ENCODE measurements around the gene ZNF536.
"Not testable (repeated sequence)": the region's sequence is repeated elsewhere in the genome, so short reads cannot be mapped to it uniquely, and the experiment has no call there.

Gene ZNF536

DNA sequence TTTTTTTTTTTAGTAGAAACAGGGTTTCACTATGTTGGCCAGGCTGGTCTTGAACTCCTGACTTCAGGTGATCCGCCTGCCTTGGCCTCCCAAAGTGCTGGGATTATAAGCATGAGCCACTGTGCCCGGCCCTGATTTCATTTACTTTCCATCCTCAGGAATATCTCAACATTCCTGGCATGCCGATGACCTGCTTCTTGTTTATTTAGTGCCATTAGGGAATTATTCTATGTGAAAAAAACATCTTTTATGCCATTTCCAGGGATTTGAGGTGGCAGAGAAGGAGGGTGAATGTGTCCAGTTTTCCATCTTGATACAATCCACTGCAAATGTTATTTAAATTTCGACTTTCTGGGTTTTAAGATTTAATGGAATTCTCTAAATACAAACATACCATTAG lies 45.0 kb downstream of the ZNF536 start:
- not testable (repeated sequence) for DNase-seq (ENCODE audit: low read depth in 2 of 2)

DNA sequence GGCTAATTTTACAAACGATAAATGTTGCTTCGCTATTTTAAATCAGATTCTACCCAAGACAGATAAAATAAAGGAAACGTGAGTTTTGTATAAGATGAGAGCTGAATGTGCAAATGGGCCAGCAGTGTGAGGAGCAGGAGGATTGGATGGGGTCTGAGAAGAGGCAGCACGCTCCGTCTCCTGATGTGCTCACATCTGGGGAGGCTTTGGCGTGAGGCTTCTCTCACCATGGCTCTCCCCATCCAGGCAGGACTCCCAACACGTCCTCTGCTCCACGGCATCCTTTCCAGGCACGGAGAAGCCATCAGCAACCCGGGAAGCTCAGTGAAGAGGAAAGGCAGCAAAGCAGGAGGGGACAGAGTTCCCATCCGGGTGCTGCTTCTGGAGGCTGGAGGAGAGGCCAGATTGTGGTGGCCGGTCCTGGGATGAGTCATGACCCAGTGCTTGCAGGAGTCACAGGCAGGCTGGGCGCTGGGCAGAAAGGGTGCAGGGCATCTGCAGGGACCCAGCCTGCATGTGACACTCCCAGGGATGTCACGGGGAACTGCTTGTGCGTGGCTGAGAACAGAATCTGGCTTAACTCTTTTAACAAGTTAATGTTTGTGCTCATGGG lies 47.5 kb downstream of the ZNF536 start:
- no peak for DNase-seq (ENCODE audit: low read depth in 2 of 2)

DNA sequence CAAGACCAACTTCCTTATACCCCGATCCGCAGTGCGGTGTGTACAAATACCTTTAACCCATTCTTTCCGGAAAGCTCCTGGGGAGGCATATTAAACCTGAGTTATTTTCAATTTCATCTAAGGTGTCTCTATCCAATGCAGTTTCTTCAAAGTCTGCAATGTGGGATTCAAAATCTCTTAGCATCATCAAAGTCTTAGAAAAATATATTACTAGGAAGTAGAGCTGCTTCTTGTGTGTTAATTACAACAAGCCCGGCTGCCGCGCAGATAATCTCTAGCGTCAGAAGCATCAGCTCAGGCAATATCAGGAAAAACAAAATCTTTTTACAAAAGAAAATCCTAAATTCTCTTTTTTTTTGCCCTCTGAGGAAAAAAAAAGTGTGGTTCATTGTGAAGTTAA lies 48.1 kb downstream of the ZNF536 start:
- no peak for DNase-seq (ENCODE audit: low read depth in 2 of 2)

DNA sequence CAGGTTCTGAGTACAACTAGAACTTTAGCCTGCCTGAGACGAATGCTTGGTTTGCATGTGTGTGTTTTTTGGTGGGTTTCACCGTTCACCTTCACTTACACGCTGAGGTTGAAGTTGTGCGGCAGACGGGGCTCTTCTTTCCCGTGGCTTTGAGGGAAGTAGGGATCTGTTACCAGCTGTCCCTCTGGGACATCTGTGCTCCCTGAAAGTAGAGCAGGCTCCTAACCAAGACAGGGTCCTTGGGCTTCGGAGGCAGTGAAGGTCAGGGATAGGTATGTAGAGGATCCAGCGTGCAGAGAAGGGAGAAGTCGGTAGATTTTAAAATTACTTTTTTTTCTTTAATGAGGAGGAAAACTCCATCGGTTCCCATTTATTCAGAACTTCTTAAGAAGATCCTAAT lies 48.7 kb downstream of the ZNF536 start:
- no peak for DNase-seq (ENCODE audit: low read depth in 2 of 2)

DNA sequence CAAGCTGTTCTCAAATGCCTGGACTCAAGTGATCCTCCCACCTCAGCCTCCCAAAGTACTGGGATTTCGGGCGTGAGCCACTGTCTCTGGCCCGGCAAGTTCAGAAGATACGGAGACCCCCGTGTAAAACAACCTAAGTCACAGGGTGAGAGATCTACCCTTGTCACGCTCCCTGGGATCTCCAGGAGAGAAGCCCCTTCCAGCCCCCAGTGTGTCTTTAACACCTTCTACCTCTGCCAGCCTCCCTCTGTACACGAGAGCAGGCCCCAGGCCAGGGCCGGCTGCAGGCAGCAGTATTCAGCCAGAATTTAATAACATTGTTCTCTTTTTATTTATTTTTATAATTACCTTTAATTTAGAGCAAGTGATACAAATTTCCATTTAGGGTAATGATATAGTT lies 49.4 kb downstream of the ZNF536 start:
- DNase-seq (ENCODE audit: low read depth in 2 of 2) = no peak

DNA sequence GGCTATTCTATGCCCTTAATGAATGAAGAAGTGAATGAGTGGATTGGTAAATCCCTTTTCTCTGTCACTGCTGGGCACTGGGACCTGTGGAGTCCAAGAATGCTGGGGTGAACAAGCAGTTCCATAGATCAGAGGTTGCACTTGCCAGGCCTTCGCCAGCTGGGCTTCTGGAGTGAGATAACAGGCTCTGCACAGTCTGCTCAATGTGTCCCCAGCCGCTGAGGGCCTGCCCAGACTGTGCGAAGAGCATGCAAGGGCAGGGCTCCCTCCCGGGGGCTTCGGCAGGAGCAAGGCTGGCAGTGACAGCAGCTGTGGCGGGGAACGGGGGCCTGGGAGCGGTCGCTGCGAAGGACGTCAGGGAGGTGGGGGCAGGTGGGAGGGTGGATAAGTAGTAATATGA lies 51.3 kb downstream of the ZNF536 start:
- DNase-seq (ENCODE audit: low read depth in 2 of 2) = no peak

DNA sequence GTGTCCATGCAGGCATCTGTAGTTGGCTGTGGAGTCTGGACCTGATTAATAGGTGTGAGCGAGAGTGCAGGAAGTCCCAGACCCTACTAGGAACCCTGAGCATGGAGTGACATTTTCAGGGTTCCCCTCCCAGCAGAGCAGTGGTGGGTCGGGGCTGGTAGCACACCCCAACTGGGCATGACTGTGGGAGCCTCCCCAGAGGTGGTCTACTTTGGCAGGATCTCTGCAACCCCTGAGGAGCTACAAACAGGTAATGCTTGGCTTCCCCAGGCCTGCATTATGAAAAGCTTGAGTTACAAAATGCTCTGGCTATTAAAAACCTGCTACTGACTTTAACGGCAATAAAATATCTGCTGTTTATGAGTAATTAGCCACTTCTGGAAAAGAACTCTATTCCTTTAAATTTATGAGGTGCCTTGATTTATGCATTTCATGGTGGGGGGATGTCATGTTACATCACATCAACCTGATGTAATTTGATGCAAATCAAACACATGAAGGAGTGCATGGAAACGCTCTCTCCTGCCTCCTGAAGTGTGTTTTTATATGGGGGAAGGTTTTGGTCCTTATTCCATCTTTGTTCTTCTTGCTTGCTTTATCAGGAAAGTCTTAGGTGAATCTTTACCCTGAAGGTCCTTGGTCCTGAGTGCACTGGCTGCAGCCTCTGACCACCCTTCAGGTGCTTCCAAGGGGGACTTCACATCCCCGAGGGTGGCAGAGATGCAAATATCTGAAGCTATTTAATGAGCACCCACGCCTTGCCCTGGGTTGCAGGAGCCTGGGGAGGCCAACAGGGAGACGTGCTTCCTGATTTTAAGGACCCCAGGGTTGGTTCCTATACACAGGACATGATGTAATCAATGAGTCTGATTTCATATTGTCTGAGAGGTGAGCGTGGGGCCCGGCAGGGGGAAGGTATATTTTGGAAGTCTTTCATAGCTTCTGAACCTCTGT lies 54.0 kb downstream of the ZNF536 start:
- no peak for DNase-seq (ENCODE audit: low read depth in 2 of 2)

DNA sequence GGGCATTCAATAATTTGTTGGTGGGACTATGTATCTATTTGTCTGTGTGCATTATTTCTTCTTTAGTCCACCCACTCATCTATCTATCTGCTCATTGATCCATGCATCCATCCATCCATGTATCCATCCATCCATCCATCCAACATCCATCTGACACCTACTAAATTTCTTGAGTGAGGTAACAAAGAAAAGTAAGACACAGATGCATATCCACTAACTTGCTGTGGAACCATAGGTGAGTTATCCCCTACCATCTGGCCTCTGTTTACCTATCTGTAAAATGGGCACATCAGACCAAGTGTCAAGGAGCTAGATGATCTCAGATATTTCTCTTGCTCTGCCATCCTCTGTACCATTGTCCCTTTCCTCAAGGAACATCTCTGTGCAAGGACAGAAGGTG lies 54.7 kb downstream of the ZNF536 start:
- DNase-seq (ENCODE audit: low read depth in 2 of 2) = no peak

DNA sequence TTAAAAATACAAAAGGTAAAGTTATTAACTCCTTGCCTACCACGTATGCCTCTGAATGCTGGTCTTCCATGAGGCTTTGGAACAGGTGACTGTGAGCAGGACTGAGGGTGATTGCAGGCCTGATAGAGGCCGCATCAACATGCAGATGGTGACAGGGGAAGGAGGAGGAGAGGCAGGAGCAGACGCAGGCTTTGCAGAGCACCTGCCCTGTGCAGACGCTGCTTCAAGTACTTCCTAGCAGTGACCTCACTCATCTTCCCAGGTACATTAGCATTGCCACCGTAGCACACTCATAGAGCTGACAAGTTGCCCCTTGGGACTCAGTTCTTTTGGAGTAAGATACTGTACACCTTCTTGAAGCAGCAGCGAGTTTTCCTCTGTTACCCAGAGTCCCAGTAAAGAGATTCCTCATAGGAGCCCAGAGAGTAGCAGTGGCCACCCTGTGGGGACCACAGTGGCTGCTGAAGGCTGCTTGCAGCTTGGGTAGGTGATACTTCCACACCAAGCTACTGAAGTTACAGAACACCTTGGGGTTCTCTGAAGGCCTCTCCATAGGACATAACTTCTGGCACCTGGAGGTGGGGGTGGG lies 56.0 kb downstream of the ZNF536 start:
- DNase-seq (ENCODE audit: low read depth in 2 of 2) = no peak

DNA sequence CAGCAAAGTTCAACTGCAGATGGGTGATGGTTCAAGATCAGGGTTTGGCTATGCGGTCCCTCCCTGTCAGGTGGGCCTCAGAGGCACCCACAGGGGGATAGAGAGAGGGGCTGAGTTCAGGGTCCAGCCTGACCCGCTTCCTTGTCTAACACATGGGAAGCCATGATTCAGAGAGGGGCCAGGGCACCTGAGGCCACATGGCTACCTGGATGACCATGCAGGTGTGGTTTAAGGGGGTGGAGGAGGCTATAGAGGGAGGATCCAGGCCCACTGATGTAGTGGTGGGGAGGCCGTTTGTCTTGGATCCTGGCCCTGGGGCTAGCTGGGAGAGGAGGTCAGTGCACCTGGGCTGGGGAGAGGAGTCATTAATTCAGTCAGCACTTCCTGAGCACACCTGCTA lies 56.7 kb downstream of the ZNF536 start:
- DNase-seq (ENCODE audit: low read depth in 2 of 2) = no peak

DNA sequence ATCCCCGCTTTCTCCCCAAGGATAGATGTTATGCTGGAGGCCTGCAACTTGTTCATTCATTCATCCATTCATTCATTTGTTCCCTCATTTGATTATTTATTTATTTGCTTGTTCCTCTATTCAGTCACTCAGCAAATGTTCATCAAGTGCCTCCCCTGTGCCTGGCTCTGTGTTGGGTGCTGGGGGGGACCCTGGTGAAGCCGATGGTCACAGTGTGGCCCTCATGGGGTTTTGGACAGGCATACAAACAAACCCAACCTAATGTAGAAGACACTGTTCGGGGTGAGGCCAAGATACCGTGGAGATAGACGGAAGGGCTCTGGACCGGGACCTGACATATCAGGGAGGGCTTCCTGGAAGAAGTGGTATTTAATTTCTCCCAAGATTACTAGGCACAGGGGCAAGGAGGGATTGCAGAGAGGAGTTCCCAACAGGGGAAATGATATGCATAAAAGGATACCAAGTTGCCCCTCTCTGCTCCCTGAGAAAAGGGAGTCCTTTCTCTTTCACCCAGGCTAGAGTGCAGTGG lies 58.1 kb downstream of the ZNF536 start:
- DNase-seq (ENCODE audit: low read depth in 2 of 2) = no peak

DNA sequence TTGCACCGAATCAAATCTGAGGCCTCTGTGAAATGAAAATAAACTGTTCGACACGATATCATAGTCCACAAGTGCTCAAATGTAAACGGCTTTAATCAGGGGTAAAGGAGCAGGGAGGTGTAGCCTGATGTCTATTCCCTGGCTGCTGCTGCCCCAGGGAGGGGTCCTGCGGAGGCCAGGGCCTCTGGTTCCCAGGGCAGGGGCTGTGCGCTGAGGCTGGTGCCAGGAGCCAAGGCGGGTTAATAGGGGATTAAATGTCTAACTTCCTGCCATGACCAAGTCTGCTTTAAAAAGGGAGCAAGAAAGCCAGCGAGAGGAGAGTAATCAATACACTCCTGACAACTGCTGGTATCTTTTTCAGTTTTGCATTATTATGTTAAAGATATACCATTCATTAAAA lies 59.4 kb downstream of the ZNF536 start:
- no peak for DNase-seq (ENCODE audit: low read depth in 2 of 2)

DNA sequence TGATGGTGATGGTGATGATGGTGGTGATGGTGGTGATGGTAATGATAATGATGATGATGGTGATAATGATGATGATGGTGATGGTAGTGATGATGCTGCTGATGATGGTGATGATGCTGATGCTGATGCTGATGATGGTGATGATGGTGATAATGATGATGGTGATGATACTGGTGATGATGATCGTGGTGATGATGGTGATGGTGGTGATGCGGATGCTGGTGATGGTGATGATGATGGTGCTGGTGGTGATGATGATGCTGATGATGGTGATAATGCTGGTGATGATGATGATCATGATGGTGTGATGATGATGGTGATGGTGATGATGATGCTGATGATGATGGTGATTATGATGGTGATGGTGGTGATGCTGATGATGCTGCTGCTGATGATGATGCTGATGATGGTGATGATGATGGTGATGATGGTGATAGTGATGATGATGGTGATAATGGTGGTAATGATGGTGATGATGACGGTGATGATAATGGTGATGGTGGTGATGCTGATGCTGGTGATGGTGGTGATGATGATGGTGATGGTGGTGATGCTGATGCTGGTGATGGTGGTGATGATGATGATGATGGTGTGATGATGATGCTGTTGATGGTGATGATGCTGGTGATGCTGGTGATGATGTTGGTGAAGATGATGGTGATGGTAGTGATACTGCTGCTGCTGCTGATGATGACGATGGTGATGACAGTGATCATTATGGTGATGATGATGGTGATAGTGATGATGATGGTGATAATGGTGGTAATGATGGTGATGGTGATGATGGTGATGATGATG lies 62.8 kb downstream of the ZNF536 start:
- DNase-seq (ENCODE audit: low read depth in 2 of 2) = no peak

DNA sequence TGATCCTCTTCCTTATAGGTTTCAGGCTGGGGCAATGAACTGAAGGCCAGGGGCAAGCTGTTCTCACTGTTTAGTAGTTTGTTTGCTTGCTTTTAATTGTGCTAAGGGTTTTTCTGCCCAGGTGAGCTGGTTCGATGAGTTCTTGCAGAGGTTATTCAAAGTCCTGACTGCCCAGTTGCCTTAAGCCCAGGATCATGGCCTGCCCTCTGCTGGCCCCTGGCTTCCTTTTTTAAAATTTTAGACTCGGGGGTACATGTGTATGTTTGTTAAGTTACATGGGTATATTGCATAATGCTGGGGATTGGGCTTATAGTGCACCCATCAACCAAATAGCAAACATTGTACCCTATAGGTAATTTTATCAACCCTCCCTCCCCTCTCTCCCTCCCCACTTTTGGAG lies 65.7 kb downstream of the ZNF536 start:
- no peak for DNase-seq (ENCODE audit: low read depth in 2 of 2)

DNA sequence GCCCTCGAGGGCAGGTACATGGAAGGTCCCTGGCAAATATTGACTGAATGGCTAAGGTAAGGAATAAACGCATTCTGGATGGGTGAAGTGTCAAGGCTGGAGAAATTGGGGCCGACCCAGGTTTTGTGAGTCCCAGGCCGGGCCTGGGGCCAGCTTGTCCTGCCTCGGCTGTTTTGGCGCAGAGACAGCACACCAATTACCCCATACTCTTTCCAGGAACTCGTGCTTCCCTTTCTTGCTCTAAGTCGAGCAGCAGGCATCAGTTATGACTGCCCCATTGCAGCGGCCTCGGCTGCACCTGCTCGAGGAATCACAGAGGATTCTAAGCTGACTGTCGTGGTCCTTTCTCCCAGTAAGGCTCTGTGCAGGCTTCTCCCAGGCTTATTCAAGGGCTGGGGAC lies 67.1 kb downstream of the ZNF536 start:
- no peak for DNase-seq (ENCODE audit: low read depth in 2 of 2)

DNA sequence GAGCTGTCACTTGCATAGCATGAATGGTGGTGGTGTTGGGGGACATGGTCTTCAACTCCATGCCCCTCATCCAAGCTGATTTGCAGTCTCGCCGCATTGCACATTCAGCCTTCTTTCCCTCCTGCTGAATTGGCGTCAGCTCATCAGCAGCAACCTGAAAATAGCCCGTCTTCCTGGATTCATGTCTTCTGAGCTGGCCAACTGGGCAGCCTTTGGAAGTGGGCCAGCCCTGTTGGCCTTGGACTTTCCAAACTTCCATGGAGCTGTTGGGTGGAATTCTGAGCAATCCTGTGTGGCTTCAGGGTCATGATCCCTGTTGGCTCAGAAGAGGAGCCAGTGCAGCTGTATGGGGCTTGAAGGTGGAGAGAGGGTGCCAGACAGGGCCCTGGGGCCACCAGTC lies 68.8 kb downstream of the ZNF536 start:
- DNase-seq (ENCODE audit: low read depth in 2 of 2) = no peak

DNA sequence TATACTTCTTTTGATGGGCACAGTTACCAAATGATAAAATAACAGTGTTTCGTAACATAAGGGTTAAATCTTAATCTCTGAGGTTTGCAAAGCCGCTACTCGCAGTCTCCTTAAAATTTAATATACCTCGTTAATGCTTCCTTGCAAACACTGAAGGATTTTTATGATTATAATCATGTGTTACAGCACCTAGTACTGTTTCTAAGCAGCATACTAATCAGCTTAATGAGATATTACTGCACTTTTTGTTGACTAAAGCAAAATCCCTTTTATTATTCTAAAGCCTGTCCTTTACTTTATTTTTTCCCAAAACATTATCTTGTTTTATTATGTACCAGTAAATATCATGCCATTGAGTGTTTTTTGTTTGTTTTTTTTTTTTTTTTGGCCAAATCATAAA lies 70.5 kb downstream of the ZNF536 start:
- no peak for DNase-seq (ENCODE audit: low read depth in 2 of 2)

DNA sequence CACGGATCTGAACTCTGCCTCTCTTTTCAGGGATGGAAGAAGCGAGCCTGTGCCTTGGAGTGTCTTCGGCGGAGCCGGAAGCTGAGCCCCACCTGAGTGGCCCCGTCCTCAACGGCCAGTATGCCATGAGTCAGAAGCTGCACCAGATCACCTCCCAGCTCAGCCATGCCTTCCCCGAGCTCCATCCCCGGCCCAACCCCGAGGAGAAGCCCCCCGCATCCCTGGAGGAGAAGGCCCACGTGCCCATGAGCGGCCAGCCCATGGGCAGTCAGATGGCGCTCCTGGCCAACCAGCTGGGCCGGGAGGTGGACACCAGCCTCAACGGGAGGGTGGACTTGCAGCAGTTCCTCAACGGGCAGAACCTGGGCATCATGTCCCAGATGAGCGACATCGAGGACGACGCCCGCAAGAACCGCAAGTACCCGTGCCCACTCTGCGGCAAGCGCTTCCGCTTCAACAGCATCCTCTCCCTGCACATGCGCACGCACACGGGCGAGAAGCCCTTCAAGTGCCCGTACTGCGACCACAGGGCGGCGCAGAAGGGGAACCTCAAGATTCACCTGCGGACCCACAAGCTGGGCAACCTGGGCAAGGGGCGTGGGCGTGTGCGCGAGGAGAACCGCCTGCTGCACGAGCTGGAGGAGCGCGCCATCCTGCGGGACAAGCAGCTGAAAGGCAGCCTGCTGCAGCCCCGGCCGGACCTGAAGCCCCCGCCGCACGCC lies 71.5 kb downstream of the ZNF536 start:
- DNase-seq (ENCODE audit: low read depth in 2 of 2) = no peak

DNA sequence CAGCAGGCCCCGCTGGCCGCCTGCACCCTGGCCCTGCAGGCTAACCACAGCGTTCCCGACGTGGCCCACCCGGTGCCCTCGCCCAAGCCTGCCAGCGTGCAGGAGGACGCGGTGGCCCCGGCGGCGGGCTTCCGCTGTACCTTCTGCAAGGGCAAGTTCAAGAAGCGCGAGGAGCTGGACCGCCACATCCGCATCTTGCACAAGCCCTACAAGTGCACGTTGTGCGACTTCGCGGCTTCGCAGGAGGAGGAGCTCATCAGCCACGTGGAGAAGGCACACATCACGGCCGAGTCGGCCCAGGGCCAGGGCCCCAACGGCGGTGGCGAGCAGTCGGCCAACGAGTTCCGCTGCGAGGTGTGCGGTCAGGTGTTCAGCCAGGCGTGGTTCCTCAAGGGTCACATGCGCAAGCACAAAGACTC lies 72.1 kb downstream of the ZNF536 start:
- no peak for DNase-seq (ENCODE audit: low read depth in 2 of 2)

DNA sequence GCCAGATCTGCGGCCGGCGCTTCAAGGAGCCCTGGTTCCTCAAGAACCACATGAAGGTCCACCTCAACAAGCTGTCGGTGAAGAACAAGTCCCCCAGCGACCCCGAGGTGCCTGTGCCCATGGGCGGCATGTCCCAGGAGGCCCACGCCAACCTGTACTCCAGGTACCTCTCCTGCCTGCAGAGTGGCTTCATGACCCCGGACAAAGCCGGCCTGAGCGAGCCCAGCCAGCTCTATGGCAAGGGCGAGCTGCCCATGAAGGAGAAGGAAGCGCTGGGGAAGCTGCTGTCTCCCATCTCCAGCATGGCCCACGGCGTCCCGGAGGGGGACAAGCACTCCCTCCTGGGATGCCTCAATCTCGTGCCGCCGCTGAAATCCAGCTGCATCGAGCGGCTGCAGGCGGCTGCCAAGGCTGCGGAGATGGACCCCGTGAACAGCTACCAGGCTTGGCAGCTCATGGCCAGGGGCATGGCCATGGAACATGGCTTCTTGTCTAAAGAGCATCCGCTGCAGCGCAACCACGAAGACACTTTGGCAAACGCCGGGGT lies 72.6 kb downstream of the ZNF536 start:
- DNase-seq (ENCODE audit: low read depth in 2 of 2) = no peak

DNA sequence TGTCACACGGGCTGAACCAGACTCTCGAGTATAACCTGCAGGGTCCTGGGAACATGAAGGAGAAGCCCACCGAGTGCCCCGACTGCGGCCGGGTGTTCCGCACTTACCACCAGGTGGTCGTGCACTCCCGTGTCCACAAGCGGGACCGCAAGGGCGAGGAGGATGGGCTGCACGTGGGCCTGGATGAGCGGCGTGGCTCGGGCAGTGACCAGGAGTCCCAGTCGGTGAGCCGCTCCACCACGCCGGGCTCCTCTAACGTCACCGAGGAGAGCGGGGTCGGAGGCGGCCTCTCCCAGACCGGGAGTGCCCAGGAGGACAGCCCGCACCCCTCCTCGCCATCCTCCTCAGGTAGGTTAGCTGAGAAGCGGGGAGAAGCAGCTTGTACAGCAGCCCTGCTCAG lies 73.2 kb downstream of the ZNF536 start:
- no peak for DNase-seq (ENCODE audit: low read depth in 2 of 2)

Measured in activated CD8-positive, alpha-beta memory T cell treated with anti-CD3 and anti-CD28 coated beads for 4 hours (primary cell).